ENCODE data around the gene RNU6-1. TPM values are rescaled to one million over a fixed set of nuclear protein-coding genes. Genes with fewer than 3 reads are reported as not detected.

RNU6-1 gene
- total RNA-seq, 4 donors from 2014 or later = not detected

DNA sequence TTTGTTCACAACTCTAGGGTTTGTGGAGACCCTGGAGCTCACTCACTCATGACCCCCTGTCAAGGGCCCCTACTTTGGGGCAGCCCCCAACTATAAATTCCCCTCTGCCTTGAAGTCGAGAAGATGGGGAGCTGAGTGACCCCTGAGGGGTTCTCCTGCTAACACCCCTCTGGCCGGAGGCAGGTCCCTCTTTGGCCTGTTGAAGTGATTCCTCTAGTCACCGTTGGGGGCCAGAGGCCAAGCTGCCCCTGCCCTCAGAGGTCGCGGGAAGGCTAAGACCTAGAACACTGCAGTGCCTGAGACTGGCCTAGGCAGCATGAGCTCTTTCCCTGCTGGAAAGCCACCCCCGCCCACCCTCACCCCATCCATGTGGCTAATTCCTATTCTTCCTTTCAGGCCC, 30.0 kb downstream of the RNU6-1 start:
- H3K4me1 ChIP-seq = no peaks in the 10 kb centered on the region
- no peak for DNase-seq
- WGBS, 2 donors = 85 to 90% methylated on average over 4 to 5 of the region's 6 CpGs

DNA sequence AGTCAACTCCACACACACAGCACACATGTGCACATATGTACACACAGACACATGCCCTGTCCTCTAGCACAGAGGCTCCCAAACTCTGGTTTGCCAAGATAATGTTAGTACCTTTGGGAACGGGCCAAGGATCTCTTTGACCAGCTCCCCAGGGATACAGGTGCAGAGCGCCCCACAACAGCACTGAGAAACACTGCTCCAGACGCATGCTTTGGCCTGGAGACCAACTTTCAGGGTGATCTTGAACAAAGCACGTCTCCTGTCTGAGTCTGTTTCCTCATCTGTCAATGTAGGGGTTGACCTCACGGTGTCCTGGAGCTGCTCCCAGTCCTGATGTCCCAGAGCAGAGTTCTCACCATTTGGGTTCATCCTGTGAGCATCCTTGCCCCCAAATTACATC, 30.4 kb downstream of the RNU6-1 start:
- no peak overlapping the region for H3K4me3 ChIP-seq
- H3K9me3 ChIP-seq = no peaks in the 10 kb centered on the region
- 73 to 77% methylated on average over 3 to 4 of the region's 5 CpGs for WGBS, 2 donors
- no peaks in the 10 kb centered on the region for H3K4me1 ChIP-seq
- H3K27ac ChIP-seq = no peak overlapping the region
- TF ChIP-seq, protein P1, sequence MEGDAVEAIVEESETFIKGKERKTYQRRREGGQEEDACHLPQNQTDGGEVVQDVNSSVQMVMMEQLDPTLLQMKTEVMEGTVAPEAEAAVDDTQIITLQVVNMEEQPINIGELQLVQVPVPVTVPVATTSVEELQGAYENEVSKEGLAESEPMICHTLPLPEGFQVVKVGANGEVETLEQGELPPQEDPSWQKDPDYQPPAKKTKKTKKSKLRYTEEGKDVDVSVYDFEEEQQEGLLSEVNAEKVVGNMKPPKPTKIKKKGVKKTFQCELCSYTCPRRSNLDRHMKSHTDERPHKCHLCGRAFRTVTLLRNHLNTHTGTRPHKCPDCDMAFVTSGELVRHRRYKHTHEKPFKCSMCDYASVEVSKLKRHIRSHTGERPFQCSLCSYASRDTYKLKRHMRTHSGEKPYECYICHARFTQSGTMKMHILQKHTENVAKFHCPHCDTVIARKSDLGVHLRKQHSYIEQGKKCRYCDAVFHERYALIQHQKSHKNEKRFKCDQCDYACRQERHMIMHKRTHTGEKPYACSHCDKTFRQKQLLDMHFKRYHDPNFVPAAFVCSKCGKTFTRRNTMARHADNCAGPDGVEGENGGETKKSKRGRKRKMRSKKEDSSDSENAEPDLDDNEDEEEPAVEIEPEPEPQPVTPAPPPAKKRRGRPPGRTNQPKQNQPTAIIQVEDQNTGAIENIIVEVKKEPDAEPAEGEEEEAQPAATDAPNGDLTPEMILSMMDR (IDR thresholded peaks at IDR 0.05) = no peak
- no peak for TF ChIP-seq POLR2A (IDR thresholded peaks at IDR 0.05)
- peaks cover 0 to 38% (median 4%) of the 10 kb centered on the region in 3 donors for H3K36me3 ChIP-seq
- intact Hi-C loops (cut with DNase I) = no loop called here
- DNase-seq = no peak
- no peaks in the 10 kb centered on the region for H3K27me3 ChIP-seq

More for the DNA sequence above, 30.0 kb downstream of the RNU6-1 start:
- TF ChIP-seq, protein P1 (IDR thresholded peaks at IDR 0.05) = no peak
- TF ChIP-seq POLR2A (IDR thresholded peaks at IDR 0.05) = no peak
- Histone ChIP-seq H3K27ac (no peak overlapping the region), H3K4me3 (no peak overlapping the region), H3K9me3 (no peaks in the 10 kb centered on the region), H3K36me3 (peaks cover 0 to 41% (median 4%) of the 10 kb centered on the region in 3 donors), H3K27me3 (no peaks in the 10 kb centered on the region)
- intact Hi-C loops (cut with DNase I) = no loop called here

DNA sequence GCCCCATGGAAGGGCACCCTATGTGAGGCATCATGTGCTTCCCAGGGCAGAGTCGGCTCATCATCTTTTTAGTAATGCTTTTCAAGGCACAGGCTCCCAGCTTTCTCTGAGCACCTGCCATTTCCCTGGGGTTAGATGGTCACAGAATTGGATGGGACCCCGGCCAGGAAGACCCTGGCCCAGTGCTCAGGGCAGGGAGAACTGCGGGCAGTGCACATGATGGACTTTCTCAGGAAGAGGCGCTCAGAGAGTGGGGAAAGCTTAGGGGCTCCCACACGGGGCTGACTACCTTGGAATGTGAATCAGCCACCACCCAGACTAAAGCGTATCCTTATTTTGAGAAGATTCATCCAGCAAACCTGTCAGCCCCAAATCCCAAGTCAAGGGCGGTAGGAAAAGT, 31.0 kb downstream of the RNU6-1 start:
- no peaks in the 10 kb centered on the region for H3K9me3 ChIP-seq
- 79 to 100% methylated on average over 2 to 7 of the region's 7 CpGs for WGBS, 2 donors
- TF ChIP-seq, protein P1 (IDR thresholded peaks at IDR 0.05) = no peak
- TF ChIP-seq POLR2A (IDR thresholded peaks at IDR 0.05) = no peak
- no peak for DNase-seq
- H3K27me3 ChIP-seq = no peaks in the 10 kb centered on the region
- H3K4me1 ChIP-seq = no peaks in the 10 kb centered on the region
- no peak overlapping the region for H3K27ac ChIP-seq
- peaks cover 0 to 38% (median 4%) of the 10 kb centered on the region in 3 donors for H3K36me3 ChIP-seq
- H3K4me3 ChIP-seq = no peak overlapping the region
- intact Hi-C loops (cut with DNase I) = no loop called here

DNA sequence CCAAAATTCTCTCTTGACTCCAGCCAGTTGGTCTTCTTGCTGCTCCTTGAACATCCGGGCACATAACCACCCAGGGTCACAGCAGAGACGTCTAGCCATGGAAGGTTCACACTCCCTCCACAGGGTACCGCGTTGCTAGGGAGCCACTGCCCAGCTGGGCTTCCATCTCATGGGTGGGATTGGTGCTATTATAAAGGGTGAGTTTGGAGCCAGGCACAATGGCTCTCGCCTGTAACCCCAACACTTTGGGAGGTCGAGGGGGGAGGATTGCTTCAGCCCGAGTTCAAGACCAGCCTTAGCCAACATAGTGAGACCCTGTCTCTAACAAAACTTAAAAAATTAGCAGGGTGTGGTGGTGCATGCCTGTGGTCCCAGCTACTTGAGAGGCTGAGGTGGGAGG, 32.0 kb downstream of the RNU6-1 start:
- DNase-seq = no peak
- H3K4me3 ChIP-seq = no peak overlapping the region
- no peak overlapping the region for H3K27ac ChIP-seq
- no peaks in the 10 kb centered on the region for H3K4me1 ChIP-seq
- no peaks in the 10 kb centered on the region for H3K27me3 ChIP-seq
- WGBS, 2 donors = 90 to 100% methylated on average over 3 of the region's 7 CpGs
- H3K36me3 ChIP-seq = peaks cover 0 to 38% (median 4%) of the 10 kb centered on the region in 3 donors
- H3K9me3 ChIP-seq = no peaks in the 10 kb centered on the region
- intact Hi-C loops (cut with DNase I) = no loop called here
- TF ChIP-seq, protein P1 (IDR thresholded peaks at IDR 0.05) = no peak
- TF ChIP-seq POLR2A (IDR thresholded peaks at IDR 0.05) = no peak

DNA sequence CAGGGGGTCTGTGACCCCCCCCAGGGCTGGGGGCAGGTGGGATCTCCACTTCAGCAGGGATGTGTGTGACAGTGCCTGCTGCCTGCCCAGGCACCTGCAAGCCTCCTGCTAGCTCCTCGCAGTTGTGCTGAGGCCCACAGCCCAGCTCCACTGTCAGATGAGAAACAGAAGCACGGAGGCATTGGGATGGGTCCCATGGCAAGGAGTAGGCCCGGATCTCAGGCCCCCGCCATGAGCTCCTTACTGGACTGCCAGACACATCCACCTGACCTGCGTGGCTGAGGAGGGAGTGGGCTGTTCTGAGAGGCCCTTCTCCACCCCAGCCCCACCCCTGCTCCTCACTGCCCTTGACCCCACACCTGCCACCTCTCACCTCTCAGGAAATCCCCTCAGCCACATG, 32.7 kb downstream of the RNU6-1 start:
- Histone ChIP-seq H3K36me3 (peaks cover 0 to 38% (median 4%) of the 10 kb centered on the region in 3 donors), H3K4me1 (no peaks in the 10 kb centered on the region), H3K27me3 (no peaks in the 10 kb centered on the region), H3K9me3 (no peaks in the 10 kb centered on the region), H3K4me3 (no peak overlapping the region), H3K27ac (no peak overlapping the region)
- no peak for TF ChIP-seq POLR2A (IDR thresholded peaks at IDR 0.05)
- TF ChIP-seq, protein P1 (IDR thresholded peaks at IDR 0.05) = no peak
- intact Hi-C loops (cut with DNase I) = no loop called here
- WGBS, 2 donors = no CpG with 5 or more reads among the region's 5 CpGs
- DNase-seq = no peak
